Stimulated activated naive CD8-positive, alpha-beta T cell treated with anti-CD3 and anti-CD28 coated beads, Interleukin-15, Interleukin-2, amounts not matched to agents 100 ng/mL and 50 ng/mL, for 24 hours (primary cell): ENCODE measurements around the gene NOS1AP.
"Not testable (repeated sequence)": the region's sequence is repeated elsewhere in the genome, so short reads cannot be mapped to it uniquely, and the experiment has no call there.

Experiments
- H3K27ac Mint-ChIP-seq: one replicate; pipeline ENCODE4 v1.8.0; 2021; ENCODE audit warnings: mild to moderate bottlenecking, mixed read lengths
- H3K27me3 Mint-ChIP-seq: one replicate; pipeline ENCODE4 v1.8.0; 2021; ENCODE audit warnings: mixed read lengths
- H3K36me3 Mint-ChIP-seq: one replicate; pipeline ENCODE4 v1.8.0; 2021; ENCODE audit warnings: low read depth, mixed read lengths
- H3K4me1 Mint-ChIP-seq: one replicate; pipeline ENCODE4 v1.8.0; 2021; ENCODE audit warnings: low read depth, mixed read lengths
- H3K4me3 Mint-ChIP-seq: one replicate; pipeline ENCODE4 v1.8.0; 2021; ENCODE audit warnings: mild to moderate bottlenecking, mixed read lengths
- H3K9me3 Mint-ChIP-seq: one replicate; pipeline ENCODE4 v1.8.0; 2021; ENCODE audit warnings: mixed read lengths

Gene NOS1AP

GRCh38 chr1:162398999-162399580 is 329.6 kb downstream of the NOS1AP start:
- Mint-ChIP-seq H3K4me1 (peaks cover 3% of the 10 kb centered on the region), H3K4me3 (no peak overlapping the region), H3K9me3 (no peaks in the 10 kb centered on the region), H3K27me3 (peaks cover 45% of the 10 kb centered on the region), H3K36me3 (no peaks in the 10 kb centered on the region), H3K27ac (no peak overlapping the region)

DNA sequence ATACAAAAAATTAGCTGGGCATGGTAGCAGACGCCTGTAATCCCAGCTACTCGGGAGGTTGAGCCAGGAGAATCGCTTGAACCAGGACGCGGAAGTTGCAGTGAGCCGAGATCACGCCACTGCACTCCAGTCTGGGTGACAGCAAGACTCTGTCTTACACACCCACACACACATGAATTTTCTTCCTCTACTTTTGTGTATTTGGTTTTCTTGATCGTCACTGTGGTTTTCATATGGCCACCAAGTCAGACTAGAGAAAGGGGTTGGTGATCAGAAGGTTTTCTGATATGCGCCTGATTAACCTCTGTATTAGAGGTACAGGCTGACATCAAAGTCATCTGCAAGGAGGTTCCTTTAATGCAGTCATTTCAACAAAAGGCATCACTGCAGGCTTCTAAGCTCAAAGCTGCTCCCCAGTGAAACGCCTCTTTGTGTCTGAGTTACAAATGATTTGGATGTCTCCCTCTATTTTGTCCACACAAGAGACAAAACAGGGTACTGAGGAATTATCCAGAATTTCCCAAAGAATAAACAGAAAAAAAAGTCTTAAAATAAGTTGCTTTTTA is 331.4 kb downstream of the NOS1AP start:
- no peak overlapping the region for H3K27ac Mint-ChIP-seq
- H3K4me3 Mint-ChIP-seq, result no peak overlapping the region
- H3K36me3 Mint-ChIP-seq, result no peaks in the 10 kb centered on the region
- H3K27me3 Mint-ChIP-seq, result peaks cover 40% of the 10 kb centered on the region
- peaks cover 3% of the 10 kb centered on the region for H3K4me1 Mint-ChIP-seq
- no peaks in the 10 kb centered on the region for H3K9me3 Mint-ChIP-seq

DNA sequence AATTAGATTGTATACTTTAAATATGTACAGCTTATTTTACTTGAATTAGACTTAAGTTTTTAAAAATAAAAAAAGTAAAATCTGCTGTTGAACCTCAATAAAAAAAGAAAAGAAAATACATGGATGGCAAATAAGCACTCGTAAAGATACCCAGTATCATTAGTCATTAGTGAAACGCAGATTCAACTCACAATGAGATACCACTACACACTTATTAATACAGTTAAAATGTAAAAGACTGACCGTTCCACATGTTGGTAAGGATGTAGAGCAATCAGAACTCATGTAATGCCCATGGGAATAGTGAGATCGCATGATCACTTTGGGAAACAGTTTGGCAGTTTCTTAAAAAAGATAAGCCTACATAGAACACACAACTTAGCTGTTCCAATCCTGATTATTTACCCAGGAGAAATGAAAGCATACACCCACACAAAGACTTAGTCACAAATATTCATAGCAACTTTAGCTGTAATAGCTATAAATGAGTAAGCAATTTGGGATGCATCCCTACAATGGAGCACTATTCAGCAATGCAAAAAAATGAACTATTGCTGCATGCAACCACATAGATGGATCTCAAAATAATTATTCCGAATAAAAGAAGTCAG is 335.2 kb downstream of the NOS1AP start:
- Mint-ChIP-seq H3K4me3 (no peak overlapping the region), H3K4me1 (peaks cover under 1% of the 10 kb centered on the region), H3K27ac (no peak overlapping the region), H3K27me3 (peaks cover 23% of the 10 kb centered on the region), H3K36me3 (no peaks in the 10 kb centered on the region), H3K9me3 (no peaks in the 10 kb centered on the region)

DNA sequence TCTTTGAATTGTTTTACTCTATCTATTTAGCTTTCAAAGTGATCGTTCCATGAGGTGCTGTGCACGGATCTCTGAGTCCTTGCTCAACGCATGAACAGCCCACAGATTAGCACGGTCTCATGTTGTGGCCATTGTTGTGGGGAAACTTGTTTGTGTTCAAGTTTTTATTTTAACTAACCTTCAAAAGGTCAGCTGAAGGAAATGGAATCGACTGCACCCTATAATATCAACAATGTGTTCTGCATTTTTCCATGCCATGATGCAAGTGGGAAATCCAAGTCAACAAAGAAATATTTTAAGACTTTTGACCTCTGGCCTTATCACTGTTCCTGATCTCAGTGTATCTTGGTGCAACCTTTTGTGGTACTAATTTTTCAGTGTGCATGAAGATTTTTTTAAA is 336.3 kb downstream of the NOS1AP start:
- no peak overlapping the region for H3K4me3 Mint-ChIP-seq
- no peaks in the 10 kb centered on the region for H3K4me1 Mint-ChIP-seq
- H3K27ac Mint-ChIP-seq, result no peak overlapping the region
- H3K27me3 Mint-ChIP-seq, result peaks cover 23% of the 10 kb centered on the region
- H3K9me3 Mint-ChIP-seq, result no peaks in the 10 kb centered on the region
- no peaks in the 10 kb centered on the region for H3K36me3 Mint-ChIP-seq

DNA sequence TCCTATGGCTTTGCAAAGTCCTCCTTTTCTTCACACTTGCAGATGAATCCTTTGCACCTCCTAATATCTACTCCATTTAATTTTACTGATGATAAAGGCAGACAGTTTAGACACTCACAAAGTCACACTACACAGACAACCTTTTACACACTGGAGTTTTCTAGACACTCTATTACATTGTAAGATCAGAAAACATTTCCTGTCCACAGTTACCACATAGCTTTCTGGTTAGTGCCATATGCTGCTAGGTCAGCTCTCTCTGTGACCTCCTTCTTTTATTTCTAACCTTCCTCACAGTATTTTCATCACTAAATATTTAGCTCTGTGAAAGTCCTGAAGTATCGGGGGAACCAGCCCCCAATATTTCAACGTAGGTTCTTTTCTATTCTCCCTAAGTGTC is 337.3 kb downstream of the NOS1AP start:
- Mint-ChIP-seq H3K36me3 (no peaks in the 10 kb centered on the region), H3K9me3 (no peaks in the 10 kb centered on the region), H3K27me3 (peaks cover 25% of the 10 kb centered on the region), H3K4me3 (no peak overlapping the region), H3K4me1 (no peaks in the 10 kb centered on the region), H3K27ac (no peak overlapping the region)

GRCh38 chr1:162407539-162407938 is 338.0 kb downstream of the NOS1AP start:
- H3K9me3 Mint-ChIP-seq, result no peaks in the 10 kb centered on the region
- no peaks in the 10 kb centered on the region for H3K4me1 Mint-ChIP-seq
- H3K27me3 Mint-ChIP-seq, result peaks cover 25% of the 10 kb centered on the region
- H3K27ac Mint-ChIP-seq, result no peak overlapping the region
- H3K4me3 Mint-ChIP-seq, result no peak overlapping the region
- no peaks in the 10 kb centered on the region for H3K36me3 Mint-ChIP-seq

- no peaks in the 10 kb centered on the region for H3K36me3 Mint-ChIP-seq
- H3K27me3 Mint-ChIP-seq, result peaks cover 39% of the 10 kb centered on the region
- no peaks in the 10 kb centered on the region for H3K9me3 Mint-ChIP-seq
- peak within 1 kb of the TSS; percentile 58 for H3K4me3 Mint-ChIP-seq
- H3K27ac Mint-ChIP-seq, result no peak within 1 kb of the TSS
- no peaks in the 10 kb centered on the region for H3K4me1 Mint-ChIP-seq
Observed at GRCh38 chr1:162412002-162412401, 342.5 kb downstream of the NOS1AP start, which contains the start of gene SH2D1B. Gene SH2D1B (minus strand): TSS chr1:162412136. CDS start chr1:162412016, 120 bp downstream.

DNA sequence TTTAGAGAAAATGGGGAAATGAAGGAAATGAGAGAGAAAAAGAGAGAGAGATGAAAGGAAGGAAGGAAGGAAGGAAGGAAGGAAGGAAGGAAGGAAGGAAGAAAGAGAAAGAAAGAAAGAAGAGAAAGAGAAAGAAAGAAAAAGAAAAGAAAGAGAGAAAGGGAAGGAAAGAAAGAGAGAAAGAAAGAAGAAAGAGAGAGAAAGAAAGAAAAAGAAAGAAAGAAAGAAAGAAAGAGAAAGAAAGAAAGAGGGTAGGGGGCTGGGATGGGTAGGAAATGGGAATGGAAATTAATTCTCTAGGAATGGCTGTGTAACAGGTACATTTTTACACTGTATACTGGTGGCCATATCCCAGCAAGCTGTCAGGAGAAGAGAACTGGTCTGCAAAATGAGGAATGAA is 346.7 kb downstream of the NOS1AP start:
- Mint-ChIP-seq H3K36me3 (no peaks in the 10 kb centered on the region), H3K4me1 (no peaks in the 10 kb centered on the region), H3K27me3 (peaks cover 31% of the 10 kb centered on the region), H3K4me3 (no peak overlapping the region), H3K9me3 (no peaks in the 10 kb centered on the region), H3K27ac (no peak overlapping the region)

DNA sequence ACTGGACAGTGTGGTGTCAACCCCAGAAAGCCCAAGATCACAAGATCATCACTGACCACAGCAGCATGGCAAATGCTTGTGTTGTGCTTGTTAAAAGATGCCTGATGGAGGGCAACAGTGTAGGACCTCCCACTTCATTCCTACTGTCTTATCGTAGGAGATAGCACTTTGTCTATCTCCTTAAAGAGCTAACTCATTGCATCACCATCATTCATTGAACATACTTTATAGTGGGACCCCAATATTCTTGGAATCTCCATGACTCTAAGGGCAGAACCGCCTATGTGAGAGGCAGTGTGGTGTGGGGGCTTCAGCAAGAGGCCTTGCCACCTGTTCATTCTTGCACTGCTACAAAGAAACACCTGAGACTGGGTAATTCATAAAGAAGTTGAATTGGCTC is 347.4 kb downstream of the NOS1AP start:
- Mint-ChIP-seq H3K36me3 (no peaks in the 10 kb centered on the region), H3K27ac (no peak overlapping the region), H3K27me3 (peaks cover 32% of the 10 kb centered on the region), H3K9me3 (no peaks in the 10 kb centered on the region), H3K4me3 (no peak overlapping the region), H3K4me1 (no peaks in the 10 kb centered on the region)

GRCh38 chr1:162417650-162418049 is 348.2 kb downstream of the NOS1AP start:
- Mint-ChIP-seq H3K9me3 (no peaks in the 10 kb centered on the region), H3K4me1 (no peaks in the 10 kb centered on the region), H3K27ac (no peak overlapping the region), H3K36me3 (no peaks in the 10 kb centered on the region), H3K27me3 (peaks cover 28% of the 10 kb centered on the region), H3K4me3 (no peak overlapping the region)

GRCh38 chr1:162418584-162418983 is 349.1 kb downstream of the NOS1AP start:
- H3K4me1 Mint-ChIP-seq, H3K9me3 Mint-ChIP-seq, H3K36me3 Mint-ChIP-seq, H3K27ac Mint-ChIP-seq, H3K4me3 Mint-ChIP-seq: not testable (repeated sequence)
- peaks cover 25% of the 10 kb centered on the region for H3K27me3 Mint-ChIP-seq

DNA sequence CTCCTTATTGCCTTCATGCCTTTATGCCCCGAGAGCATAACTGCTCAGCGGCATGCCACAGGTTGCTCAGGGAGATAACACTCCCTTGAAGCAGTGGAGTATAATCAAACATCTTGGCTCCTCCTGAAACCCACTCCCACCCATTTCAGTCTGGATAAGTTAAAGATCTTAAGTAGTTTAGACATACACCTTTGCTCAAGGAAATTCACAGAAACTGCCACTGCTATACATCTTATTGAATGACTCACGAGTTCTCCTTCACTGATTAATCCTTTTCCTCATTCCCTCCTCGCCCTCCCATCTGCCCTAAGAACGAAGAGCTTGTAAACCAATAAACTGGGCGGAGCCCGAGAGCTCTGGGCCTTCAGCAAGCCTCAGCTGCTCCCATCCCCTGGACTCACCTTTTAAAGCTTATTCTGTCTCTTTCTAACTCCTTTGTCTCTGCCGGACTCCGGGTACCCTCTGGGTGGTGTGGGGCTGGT is 350.0 kb downstream of the NOS1AP start:
- not testable (repeated sequence) for H3K4me1 Mint-ChIP-seq, H3K4me3 Mint-ChIP-seq, H3K9me3 Mint-ChIP-seq, H3K36me3 Mint-ChIP-seq, H3K27ac Mint-ChIP-seq
- H3K27me3 Mint-ChIP-seq, result peaks cover 25% of the 10 kb centered on the region
